ENCODE measurements around the gene PTGR1.

- no peak for TF ChIP-seq EP300 (IDR thresholded peaks at IDR 0.05; ENCODE audit: borderline replicate concordance)
- TF ChIP-seq TEAD4 (IDR thresholded peaks at IDR 0.05) = no peak
- TF ChIP-seq MAX (IDR thresholded peaks at IDR 0.05) = no peak
- TF ChIP-seq CEBPB (IDR thresholded peaks at IDR 0.05) = no peak
- peak; percentile 47 for TF ChIP-seq NFIC (IDR thresholded peaks at IDR 0.05)
- TF ChIP-seq RAD21 (IDR thresholded peaks at IDR 0.05; ENCODE audit: low read depth) = no peak
- no peak for TF ChIP-seq TAF1 (IDR thresholded peaks at IDR 0.05; ENCODE audit: low read depth)
- no peak for TF ChIP-seq REST (IDR thresholded peaks at IDR 0.05; ENCODE audit: low read depth)
- TF ChIP-seq EGR1 (IDR thresholded peaks at IDR 0.05) = no peak
- no peak for TF ChIP-seq CREB1 (IDR thresholded peaks at IDR 0.05; ENCODE audit: low read depth)
- no peak for TF ChIP-seq FOXM1 (IDR thresholded peaks at IDR 0.05; ENCODE audit: borderline replicate concordance, low read depth)
- TF ChIP-seq YY1 (IDR thresholded peaks at IDR 0.05; ENCODE audit: low read depth) = no peak
- no peak for TF ChIP-seq ZBTB7A (IDR thresholded peaks at IDR 0.05; ENCODE audit: low read depth)
These were observed 26.4 kb downstream of the PTGR1 start for GRCh38 chr9:111572950-111573604.
